HepG2 (cell line): Measurements from ENCODE around the gene ANTKMT.

ENCODE experiments used
- HES4 ChIP-seq: sonication (generic); formaldehyde crosslinking; IDR thresholded peaks from 2 replicates; pipeline ENCODE4 v1.9.0; 2021; ENCODE audit warnings: mild to moderate bottlenecking, missing genetic modification reagents, borderline replicate concordance
- JUND ChIP-seq: sonication (generic); formaldehyde crosslinking; IDR thresholded peaks from 2 replicates; pipeline ENCODE4 v1.8.0; 2022; ENCODE audit warnings: mild to moderate bottlenecking, missing genetic modification reagents
- RNF2 ChIP-seq: fragments of 450-650 bp; conservative IDR thresholded peaks from 2 replicates; pipeline ENCODE4 v1.6.1; 2016; ENCODE audit warnings: low read depth
- ZFX ChIP-seq: sonication (generic); formaldehyde crosslinking; IDR thresholded peaks from 2 replicates; pipeline ENCODE4 v1.4.0; 2020; ENCODE audit warnings: mild to moderate bottlenecking, low read depth, missing genetic modification reagents, moderate library complexity
- ZNF766 ChIP-seq: sonication (generic); formaldehyde crosslinking; IDR thresholded peaks from 2 replicates; pipeline ENCODE4 v1.5.0; 2020; ENCODE audit warnings: missing genetic modification reagents, borderline replicate concordance

GRCh38 chr16:736936-737481, 16.1 kb downstream of the ANTKMT start:
- no peak for TF ChIP-seq JUND (CRISPR knock-in tag)
- no peak for TF ChIP-seq ZNF766 (CRISPR knock-in tag)
- no peak for TF ChIP-seq ZFX (CRISPR knock-in tag)
- no peak for TF ChIP-seq HES4 (CRISPR knock-in tag)
- TF ChIP-seq RNF2: no peak
